GM12878 (cell line): Measurements from ENCODE around the gene SSH2. TPM values are rescaled to one million over a fixed set of nuclear protein-coding genes. Genes with fewer than 3 reads are reported as not detected.

Experiments
- ATAC-seq: fragments of 200-7000 bp; cut with Tn5 transposase; 3 replicates; pipeline ENCODE4 v1.9.1; 2020; ENCODE audit warnings: mild to moderate bottlenecking, moderate library complexity
- BruUV-seq: library from RNA; stranded (reverse); fragments of 400-500 nt; replicated peaks from 2 replicates; lab custom pipeline; 2021; lab: Mats Ljungman, UMichigan
- CTCF ChIA-PET: fragments of 300-600 bp; sonication (Branson Sonifier 250); formaldehyde crosslinking; extraction: SDS; loops from one replicate; lab custom pipeline; 2021; ENCODE audit warnings: inconsistent platforms; lab: Yijun Ruan, JAX
- POLR2A ChIA-PET: fragments of 350-600 bp; formaldehyde crosslinking; extraction: SDS; loops from one replicate; lab custom pipeline; 2021; ENCODE audit warnings: inconsistent platforms; lab: Charles Lee
- RAD21 ChIA-PET: fragments of 300-600 bp; sonication (Branson Sonifier 250); formaldehyde crosslinking; loops from one replicate; lab custom pipeline; 2023; ENCODE audit warnings: antibody characterized with exemption; ENCODE audit not compliant: unreplicated experiment; lab: Charles Lee
- SMC1A ChIA-PET: fragments of 300-600 bp; sonication (Branson Sonifier 250); formaldehyde crosslinking; loops from one replicate; lab custom pipeline; 2023; ENCODE audit not compliant: unreplicated experiment, uncharacterized antibody; lab: Charles Lee
- DNase-seq: peaks from one replicate; pipeline ENCODE4 v3.0.0-alpha.2; 2011; ENCODE audit warnings: low read depth, low spot score
- FAIRE-seq: peaks from 3 replicates; lab custom pipeline; 2011; peaks lifted over from hg19 to GRCh38; lab: Jason Lieb, UNC
- H2AFZ ChIP-seq: 2 replicates; pipeline ENCODE4 v1.6.0; 2011; ENCODE audit warnings: low read depth, low read length, control low read depth; ENCODE audit not compliant: control insufficient read depth
- H3K27ac ChIP-seq: 2 replicates; pipeline ENCODE4 v1.5.1; 2011; ENCODE audit warnings: control low read depth; ENCODE audit not compliant: control insufficient read depth, insufficient read depth
- H3K27me3 ChIP-seq, 2 experiments: replicated peaks in 1 of 2; 2 replicates each; pipeline versions ENCODE4 v1.6.0 to v1.6.1; 2011; ENCODE audit warnings: low read length in 1 of 2; ENCODE audit not compliant: control insufficient read depth in 2 of 2, insufficient read depth in 2 of 2
- H3K36me3 ChIP-seq, 2 experiments: 2 replicates each; pipeline ENCODE4 v1.5.1; 2011; ENCODE audit warnings: low read length in 1 of 2; ENCODE audit not compliant: control insufficient read depth in 2 of 2, insufficient read depth in 2 of 2
- H3K4me1 ChIP-seq: 2 replicates; pipeline ENCODE4 v1.6.1; 2011; ENCODE audit warnings: mild to moderate bottlenecking, low read length, moderate library complexity, mixed read lengths; ENCODE audit not compliant: control insufficient read depth, insufficient read depth
- H3K4me2 ChIP-seq: 2 replicates; pipeline ENCODE4 v1.6.0; 2011; ENCODE audit warnings: control low read depth; ENCODE audit not compliant: control insufficient read depth, insufficient read depth
- H3K4me3 ChIP-seq: fragments of 200-600 bp; sonication (generic); 2 replicates; pipeline ENCODE4 v1.5.1; 2016
- H3K79me2 ChIP-seq: 2 replicates; pipeline ENCODE4 v1.6.0; 2011; ENCODE audit warnings: low read length; ENCODE audit not compliant: control insufficient read depth, insufficient read depth
- H3K9ac ChIP-seq: 2 replicates; pipeline ENCODE4 v1.8.0; 2011; ENCODE audit warnings: low read length, control low read depth, mixed read lengths; ENCODE audit not compliant: control insufficient read depth, insufficient read depth
- H3K9me3 ChIP-seq: replicated peaks from 3 replicates; pipeline ENCODE4 v1.5.1; 2011; ENCODE audit warnings: mild to moderate bottlenecking, low read length; ENCODE audit not compliant: control insufficient read depth, insufficient read depth
- H4K20me1 ChIP-seq: 2 replicates; pipeline ENCODE4 v1.6.0; 2011; ENCODE audit not compliant: control insufficient read depth, insufficient read depth
- BACH1 ChIP-seq: fragments of 450-650 bp; IDR thresholded peaks from 2 replicates; pipeline ENCODE4 v1.6.1; 2017; ENCODE audit warnings: mild to moderate bottlenecking, borderline replicate concordance
- HDAC2 ChIP-seq: fragments of 200-600 bp; sonication (generic); IDR thresholded peaks from 2 replicates; pipeline ENCODE4 v1.6.1; 2017
- KAT2A ChIP-seq: conservative IDR thresholded peaks from 2 replicates; pipeline ENCODE4 v1.6.1; 2011; ENCODE audit warnings: low read depth, low read length; ENCODE audit not compliant: control insufficient read depth
- KLF5 ChIP-seq: fragments of 450-650 bp; IDR thresholded peaks from 2 replicates; pipeline ENCODE4 v1.6.1; 2014; ENCODE audit warnings: mild to moderate bottlenecking; ENCODE audit not compliant: partially characterized antibody
- MEF2A ChIP-seq: IDR thresholded peaks from 2 replicates; pipeline ENCODE4 v1.6.1; 2011; ENCODE audit warnings: low read depth, mild to moderate bottlenecking, low read length, moderate library complexity; ENCODE audit not compliant: insufficient read depth
- NFXL1 ChIP-seq: fragments of 450-650 bp; IDR thresholded peaks from 2 replicates; pipeline ENCODE4 v1.6.1; 2017; ENCODE audit warnings: antibody characterized with exemption, mild to moderate bottlenecking, borderline replicate concordance
- RB1 ChIP-seq: fragments of 450-650 bp; formaldehyde crosslinking; IDR thresholded peaks from 2 replicates; pipeline ENCODE4 v1.6.1; 2017; ENCODE audit warnings: mild to moderate bottlenecking, borderline replicate concordance
- SREBF2 ChIP-seq: IDR thresholded peaks from 2 replicates; pipeline ENCODE4 v1.6.1; 2012; ENCODE audit warnings: mild to moderate bottlenecking, low read length
- STAT3 ChIP-seq: IDR thresholded peaks from 2 replicates; pipeline ENCODE4 v1.6.1; 2011; ENCODE audit warnings: low read depth, low read length, improper control_type of control experiment
- SUZ12 ChIP-seq: fragments of 200-600 bp; sonication (generic); IDR thresholded peaks from one replicate; pipeline ENCODE4 v1.6.1; 2018; ENCODE audit warnings: antibody characterized with exemption, mild to moderate bottlenecking; ENCODE audit not compliant: unreplicated experiment
- in situ Hi-C: fragments of 300-500 bp; cut with MboI; formaldehyde crosslinking; loops from 9 replicates; pipeline ENCODE4 v1.14.3; 2018; ENCODE audit warnings: mixed read lengths
- intact Hi-C: fragments of 100-400 bp; cut with micrococcal nuclease; formaldehyde crosslinking; loops from one replicate; pipeline ENCODE4 v1.14.2; 2022; ENCODE audit not compliant: unreplicated experiment
- polyA plus RNA-seq, 11 experiments: library from polyadenylated mRNA; depleted of rRNA in 4 of 11; unstranded in 6 of 11; stranded (reverse) in 5 of 11; fragments of >200 nt; fragmentation: Nextera tagmentation in 4 of 11; fragmentation: Illumina TruSeq in 1 of 11; extraction: Ambion mirVana in 4 of 11; extraction: Trizol in 1 of 11; gene quantifications; 1 replicate in 1 of 11; 2 replicates in 10 of 11; pipeline versions ENCODE4 v1.2.1 to v1.2.3, GENCODE V29; 2011 to 2016; ENCODE audit warnings: inconsistent platforms in 2 of 11, missing spikeins in 2 of 11, low read depth in 1 of 11
- total RNA-seq, 4 experiments: library from RNA; depleted of rRNA in 3 of 4; stranded (reverse); fragments of >200 nt in 3 of 4; fragmentation: Illumina TruSeq in 1 of 4; extraction: Trizol in 1 of 4; gene quantifications; 2 replicates each; pipeline versions ENCODE4 v1.2.1 to v1.2.3, GENCODE V29; 2013 to 2021

The SSH2 gene
- total and polyA plus RNA-seq, 10 of the 15 experiments (the other 5 are each of a cell fraction or from before 2014, with no cell fraction given), result 9.3 to 65.9 (median 34.0) TPM

DNA sequence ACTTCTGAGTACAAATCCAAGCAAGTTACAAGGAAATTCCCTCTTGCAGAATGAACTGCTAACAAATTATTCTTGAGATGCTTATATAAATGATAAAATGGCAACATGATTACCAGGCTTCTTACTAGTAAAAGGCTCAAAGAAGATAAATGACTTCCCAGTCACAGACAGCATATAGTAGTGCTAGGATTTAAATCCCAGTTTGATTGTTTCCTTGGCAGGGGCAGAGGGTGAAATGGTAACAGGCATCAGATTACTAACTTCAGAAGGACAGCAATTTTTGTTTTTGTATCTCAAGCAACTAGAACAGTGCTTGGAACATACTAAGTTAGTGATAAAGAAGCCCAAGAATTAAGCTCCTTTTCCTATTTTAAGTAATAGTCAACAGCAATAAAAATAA is 102.8 kb downstream of the SSH2 start:
- SMC1A ChIA-PET, result interaction anchor here (1.1 to 2.5 kb wide), 6 partner anchors 9 to 104 kb away, joined by 3 to 9 read pairs (median 5); partner anchors contain the start of gene SSH2
- no peaks in the 10 kb centered on the region for H3K27me3 ChIP-seq
- no TSS peak for BruUV-seq
- no peak overlapping the region for H3K4me3 ChIP-seq
- POLR2A ChIA-PET, result interaction anchor here (0.5 to 0.6 kb wide), 2 partner anchors 99 to 104 kb away, joined by 3 to 8 read pairs; no protein-coding TSS in a partner anchor
- TF ChIP-seq MEF2A, result no peak
- TF ChIP-seq STAT3, result no peak
- no peak for TF ChIP-seq RB1
- TF ChIP-seq BACH1, result no peak
- no peak for TF ChIP-seq KLF5
- no peak for TF ChIP-seq HDAC2
- TF ChIP-seq SUZ12, result no peak
- no peak for TF ChIP-seq KAT2A
- TF ChIP-seq SREBF2, result no peak
- TF ChIP-seq NFXL1, result no peak
- RAD21 ChIA-PET, result interaction anchor here (0.9 to 1.5 kb wide), 2 partner anchors 33 to 41 kb away, joined by 3 read pairs; no protein-coding TSS in a partner anchor
- intact Hi-C loops (no loop called here), in situ Hi-C loops (no loop called here)
- H3K9me3 ChIP-seq, result no peaks in the 10 kb centered on the region
- H3K27ac ChIP-seq, result no peak overlapping the region
- H3K4me1 ChIP-seq, result no peaks in the 10 kb centered on the region
- H4K20me1 ChIP-seq, result no peaks in the 10 kb centered on the region
- no peak for FAIRE-seq
- DNase-seq, result no peak
- CTCF ChIA-PET, result interaction anchor here (0.5 to 1.9 kb wide), 5 partner anchors 13 to 104 kb away, joined by 3 to 9 read pairs (median 4); no protein-coding TSS in a partner anchor
- no peak overlapping the region for H3K9ac ChIP-seq
- H3K36me3 ChIP-seq, result no peaks in the 10 kb centered on the region
- H2AFZ ChIP-seq, result no peak overlapping the region
- no peak overlapping the region for H3K4me2 ChIP-seq
- H3K79me2 ChIP-seq, result no peaks in the 10 kb centered on the region
- no peak for ATAC-seq
